Cardiac muscle cell (in vitro differentiated cells and primary cell): ENCODE measurements around the gene PDGFC. TPM values are rescaled to one million over a fixed set of nuclear protein-coding genes. Genes with fewer than 3 reads are reported as not detected.

ENCODE experiments used
- DNase-seq, 2 donors: peaks; one replicate each; pipeline versions ENCODE4 v3.0.0 to v3.0.0-alpha.2; 2010 to 2017; ENCODE audit warnings: low read depth in 1 of 2, low spot score in 1 of 2
- H3K27ac ChIP-seq: fragments of 200-600 bp; sonication (generic); 2 replicates; pipeline ENCODE4 v1.5.1; 2016
- H3K27me3 ChIP-seq: fragments of 200-600 bp; sonication (generic); 2 replicates; pipeline ENCODE4 v1.6.0; 2016; ENCODE audit warnings: control low read depth
- H3K36me3 ChIP-seq: fragments of 200-600 bp; sonication (generic); 2 replicates; pipeline ENCODE4 v1.5.1; 2016; ENCODE audit warnings: control low read depth
- H3K4me1 ChIP-seq: fragments of 200-600 bp; sonication (generic); 2 replicates; pipeline ENCODE4 v1.8.1; 2017; ENCODE audit warnings: low read depth, mild to moderate bottlenecking, mixed run types
- H3K4me3 ChIP-seq: fragments of 200-600 bp; sonication (generic); 2 replicates; pipeline ENCODE4 v1.5.1; 2016; ENCODE audit warnings: mild to moderate bottlenecking
- H3K9me3 ChIP-seq: fragments of 200-600 bp; sonication (generic); 2 replicates; pipeline ENCODE4 v1.5.1; 2017; ENCODE audit warnings: low read depth, mild to moderate bottlenecking, control low read depth
- polyA plus RNA-seq: library from polyadenylated mRNA; unstranded; fragments of >200 nt; fragmentation: Nextera tagmentation; extraction: Ambion mirVana; gene quantifications from 2 replicates; pipeline ENCODE4 v1.2.1, GENCODE V29; 2016
- total RNA-seq: library from RNA; depleted of rRNA; stranded (reverse); fragments of >200 nt; gene quantifications from 2 replicates; pipeline ENCODE4 v1.2.3, GENCODE V29; 2016
- TF ChIP-seq, protein P1 (sequence below): IDR thresholded peaks from 2 replicates; pipeline ENCODE4 v1.5.1; 2012; ENCODE audit warnings: low read depth, mild to moderate bottlenecking, low read length

The PDGFC gene
- total and polyA plus RNA-seq, 2 experiments from 2014 or later: 6.9 to 18.2 TPM

DNA sequence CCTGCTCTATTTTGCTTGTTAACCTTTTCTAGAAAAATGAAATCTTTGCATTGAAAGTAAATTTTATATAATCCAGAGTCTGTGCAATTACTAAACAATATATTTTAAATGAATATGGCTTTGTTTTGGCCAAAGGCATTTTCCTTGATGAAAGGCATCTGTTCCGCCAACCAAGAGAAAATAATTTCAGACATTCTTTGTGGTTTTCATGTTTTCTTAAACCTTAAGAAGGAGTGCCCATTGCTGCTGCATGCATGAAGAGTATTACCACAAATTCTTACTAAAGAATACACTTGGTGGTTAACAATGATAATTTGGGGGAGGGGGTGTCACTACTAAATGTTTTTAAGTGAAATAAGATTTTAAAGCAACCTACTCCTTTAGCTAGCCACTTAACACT, 2.7 kb upstream of the PDGFC start:
- Histone ChIP-seq H3K36me3 (no peaks in the 10 kb centered on the region), H3K4me1 (no peaks in the 10 kb centered on the region), H3K27ac (no peak overlapping the region), H3K27me3 (peaks cover 6% of the 10 kb centered on the region), H3K4me3 (no peak overlapping the region), H3K9me3 (no peaks in the 10 kb centered on the region)
- DNase-seq: peak in 1 of 2 donors; percentile 80
- TF ChIP-seq, protein P1, sequence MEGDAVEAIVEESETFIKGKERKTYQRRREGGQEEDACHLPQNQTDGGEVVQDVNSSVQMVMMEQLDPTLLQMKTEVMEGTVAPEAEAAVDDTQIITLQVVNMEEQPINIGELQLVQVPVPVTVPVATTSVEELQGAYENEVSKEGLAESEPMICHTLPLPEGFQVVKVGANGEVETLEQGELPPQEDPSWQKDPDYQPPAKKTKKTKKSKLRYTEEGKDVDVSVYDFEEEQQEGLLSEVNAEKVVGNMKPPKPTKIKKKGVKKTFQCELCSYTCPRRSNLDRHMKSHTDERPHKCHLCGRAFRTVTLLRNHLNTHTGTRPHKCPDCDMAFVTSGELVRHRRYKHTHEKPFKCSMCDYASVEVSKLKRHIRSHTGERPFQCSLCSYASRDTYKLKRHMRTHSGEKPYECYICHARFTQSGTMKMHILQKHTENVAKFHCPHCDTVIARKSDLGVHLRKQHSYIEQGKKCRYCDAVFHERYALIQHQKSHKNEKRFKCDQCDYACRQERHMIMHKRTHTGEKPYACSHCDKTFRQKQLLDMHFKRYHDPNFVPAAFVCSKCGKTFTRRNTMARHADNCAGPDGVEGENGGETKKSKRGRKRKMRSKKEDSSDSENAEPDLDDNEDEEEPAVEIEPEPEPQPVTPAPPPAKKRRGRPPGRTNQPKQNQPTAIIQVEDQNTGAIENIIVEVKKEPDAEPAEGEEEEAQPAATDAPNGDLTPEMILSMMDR: no peak

DNA sequence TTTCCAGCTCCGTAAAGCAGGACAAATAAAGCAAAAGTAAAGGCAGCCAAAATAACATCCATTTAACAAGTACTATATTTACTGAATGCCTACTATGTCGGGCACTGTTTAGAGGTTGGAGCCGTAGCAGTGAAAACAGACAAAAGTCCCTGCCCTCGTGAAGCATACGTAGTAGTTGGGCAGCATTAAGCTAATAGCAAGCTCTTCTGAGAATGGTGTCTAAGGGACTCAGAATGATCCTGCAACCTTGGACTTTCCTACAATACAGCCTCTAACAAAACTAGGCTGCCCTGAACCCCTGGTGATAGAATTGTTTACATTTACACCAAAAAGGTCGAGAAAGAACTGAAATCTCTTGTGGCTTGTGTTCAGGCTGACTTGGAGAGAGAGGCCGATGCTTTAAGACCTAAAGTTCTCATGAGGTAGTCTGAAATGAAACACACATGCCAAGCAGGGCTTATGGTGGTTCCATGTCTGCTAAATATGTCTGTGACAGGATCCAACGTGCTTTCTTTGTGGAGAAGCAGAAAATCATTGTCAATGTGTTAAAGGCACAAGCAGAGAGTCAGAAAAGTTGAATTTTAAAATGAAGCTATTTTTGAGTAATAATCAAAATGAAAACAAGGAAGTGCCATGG, 898 bp upstream of the PDGFC start:
- peak in 1 of 2 donors; percentile 4 for DNase-seq
- Histone ChIP-seq H3K36me3 (no peaks in the 10 kb centered on the region), H3K27me3 (peaks cover 6% of the 10 kb centered on the region), H3K27ac (no peak overlapping the region), H3K9me3 (no peaks in the 10 kb centered on the region), H3K4me1 (peaks cover 3% of the 10 kb centered on the region), H3K4me3 (peak overlapping the region; percentile 71)
- TF ChIP-seq, protein P1: no peak

DNA sequence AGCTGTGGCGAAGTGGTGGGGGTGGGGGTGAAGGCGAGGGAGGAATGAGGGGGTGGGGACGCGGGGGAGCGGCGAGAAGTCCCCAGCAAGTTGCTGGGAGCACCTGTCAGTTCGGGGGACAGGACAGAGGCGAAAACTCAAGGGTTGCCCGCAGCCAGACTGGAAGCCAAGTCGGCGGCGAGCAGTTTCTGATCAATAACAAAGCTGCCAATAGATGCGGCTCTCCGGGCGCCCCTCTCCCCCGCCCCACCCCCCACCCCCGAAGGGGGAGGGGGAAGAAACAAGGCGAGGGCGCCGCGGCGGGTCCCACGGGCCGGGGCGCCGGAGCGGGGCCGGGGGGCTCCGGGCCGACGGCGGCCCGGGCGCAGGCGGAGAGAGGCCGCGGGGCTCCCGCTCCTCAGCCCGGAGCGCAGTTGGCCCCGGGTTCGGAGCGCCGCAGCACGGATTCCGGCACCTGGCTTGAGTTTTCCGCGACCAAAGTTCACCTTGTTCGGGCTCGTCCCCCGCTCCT, 379 bp downstream of the PDGFC start:
- Histone ChIP-seq H3K4me1 (peaks cover 3% of the 10 kb centered on the region), H3K36me3 (no peaks in the 10 kb centered on the region), H3K9me3 (no peaks in the 10 kb centered on the region), H3K4me3 (peak overlapping the region; percentile 71), H3K27ac (peak overlapping the region; percentile 67), H3K27me3 (peaks cover 6% of the 10 kb centered on the region)
- DNase-seq: peak in 1 of 2 donors; percentile 47
- TF ChIP-seq, protein P1: no peak

DNA sequence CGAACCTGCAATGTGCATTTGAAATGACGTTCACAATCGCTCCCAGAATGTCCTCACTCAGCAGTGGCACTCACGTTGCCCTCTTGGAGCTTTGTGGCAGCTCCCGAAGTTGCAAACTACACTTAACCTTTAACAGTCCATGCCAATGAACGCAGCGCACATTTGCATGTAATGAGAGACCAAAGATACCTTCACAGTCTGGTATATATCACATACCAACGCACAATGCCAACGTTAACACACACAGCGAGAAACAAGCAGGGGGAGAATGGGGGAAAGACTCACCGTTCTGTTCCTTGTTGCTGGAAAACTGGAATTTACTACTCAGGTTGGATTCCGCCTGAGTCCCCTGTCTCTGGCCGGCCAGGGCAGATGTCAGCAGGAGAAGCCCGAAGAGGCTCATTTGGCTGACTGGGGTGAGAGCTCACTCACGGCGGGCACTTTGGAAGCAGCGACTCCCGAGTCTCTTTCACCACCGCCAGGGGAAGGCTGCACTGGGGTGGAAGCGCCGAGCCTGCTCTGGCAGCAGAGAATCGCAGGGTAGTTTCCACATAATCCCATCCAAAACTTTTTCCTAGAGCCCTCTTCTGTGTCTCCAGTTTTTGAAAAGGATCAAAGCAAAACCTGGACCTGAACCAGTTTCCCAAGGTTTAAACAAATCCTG, 966 bp downstream of the PDGFC start:
- Histone ChIP-seq H3K27me3 (peaks cover 6% of the 10 kb centered on the region), H3K27ac (peak overlapping the region; percentile 67), H3K9me3 (no peaks in the 10 kb centered on the region), H3K4me1 (peaks cover 3% of the 10 kb centered on the region), H3K36me3 (no peaks in the 10 kb centered on the region), H3K4me3 (peak overlapping the region; percentile 71)
- TF ChIP-seq, protein P1: peak; percentile 64
- peak; percentile 79 to 82 for DNase-seq

DNA sequence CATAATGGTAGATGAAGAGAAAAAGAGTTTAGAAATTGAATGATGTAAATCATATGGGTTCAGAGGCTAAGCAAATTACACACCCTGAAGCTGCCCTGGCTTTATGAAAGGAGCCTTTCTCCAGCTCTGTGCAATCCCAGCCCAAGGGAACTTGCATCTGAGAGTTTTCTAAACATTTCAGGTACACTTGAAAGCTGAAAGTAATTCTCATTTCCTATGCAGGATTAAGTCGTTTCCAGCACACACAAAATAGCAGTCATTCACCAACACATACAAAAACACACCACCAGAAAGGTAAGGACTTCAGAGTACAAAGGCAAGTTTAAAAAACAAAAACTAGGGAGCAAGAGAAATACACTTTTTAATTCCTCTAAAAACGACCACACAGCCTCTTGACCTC, 1.7 kb downstream of the PDGFC start:
- DNase-seq: no peak
- Histone ChIP-seq H3K27ac (no peak overlapping the region), H3K27me3 (no peaks in the 10 kb centered on the region), H3K9me3 (no peaks in the 10 kb centered on the region), H3K36me3 (no peaks in the 10 kb centered on the region), H3K4me3 (peak overlapping the region; percentile 71), H3K4me1 (peaks cover 3% of the 10 kb centered on the region)
- TF ChIP-seq, protein P1: no peak
